Heart left ventricle (tissue), 16 donors: Measurements from ENCODE around the gene CCNT2. TPM values are rescaled to one million over a fixed set of nuclear protein-coding genes. Genes with fewer than 3 reads are reported as not detected.

ENCODE experiments used
- ATAC-seq, 4 donors: fragments of 200-7000 bp; cut with Tn5 transposase; one replicate each; pipeline ENCODE4 v1.9.1; 2020 to 2022; ENCODE audit warnings: moderate library complexity in 4 of 4, mild to moderate bottlenecking in 3 of 4, moderate number of reproducible peaks in 1 of 4
- DNase-seq, 5 donors: peaks; one replicate each; pipeline ENCODE4 v3.0.0-alpha.2; 2020
- H3K27ac ChIP-seq, 12 donors: fragments of 200-600 bp; sonication (generic) in 4 of 12; one replicate each; pipeline versions ENCODE4 v1.5.0 to v1.8.0; 2016 to 2022; ENCODE audit warnings: mild to moderate bottlenecking in 2 of 12
- H3K27me3 ChIP-seq, 9 donors: fragments of 200-600 bp; sonication (generic) in 2 of 9; one replicate each; pipeline versions ENCODE4 v1.5.1 to v1.8.0; 2016 to 2022; ENCODE audit warnings: mild to moderate bottlenecking in 3 of 9
- H3K36me3 ChIP-seq, 9 donors: fragments of 200-600 bp; sonication (generic) in 2 of 9; one replicate each; pipeline versions ENCODE4 v1.5.0 to v1.8.0; 2018 to 2022; ENCODE audit warnings: mild to moderate bottlenecking in 2 of 9
- H3K4me1 ChIP-seq, 12 donors: fragments of 200-600 bp; sonication (generic) in 4 of 12; one replicate each; pipeline versions ENCODE4 v1.5.0 to v1.8.0; 2016 to 2022; ENCODE audit warnings: mild to moderate bottlenecking in 3 of 12
- H3K4me3 ChIP-seq, 12 donors: fragments of 200-600 bp; sonication (generic) in 4 of 12; one replicate each; pipeline versions ENCODE4 v1.5.0 to v1.8.0; 2017 to 2022; ENCODE audit warnings: mild to moderate bottlenecking in 9 of 12, moderate library complexity in 4 of 12
- H3K9me3 ChIP-seq, 12 donors: fragments of 200-600 bp; sonication (generic) in 4 of 12; one replicate each; pipeline versions ENCODE4 v1.5.0 to v1.8.0; 2016 to 2022; ENCODE audit warnings: mild to moderate bottlenecking in 1 of 12
- POLR2A ChIP-seq, 2 donors: fragments of 450-650 bp; IDR thresholded peaks; one replicate each; pipeline ENCODE4 v1.6.1; 2017; ENCODE audit warnings: antibody characterized with exemption in 2 of 2, mild to moderate bottlenecking in 2 of 2, moderate library complexity in 2 of 2
- WGBS, 4 donors: extraction: QIAGEN DNeasy Blood & Tissue Kit in 2 of 4; methylation state at CpG; one replicate each; pipeline versions ENCODE4 v1.1.5 to v1.1.7; 2013 to 2018; 5-methylcytosine and 5-hydroxymethylcytosine counted together
- intact Hi-C, 10 donors: fragments of 100-400 bp; cut with DNase I; formaldehyde crosslinking; loops; one replicate each; pipeline versions ENCODE4 v1.11.1 to v1.14.2; 2022
- polyA plus RNA-seq, 2 donors: library from polyadenylated mRNA; stranded (reverse); fragments of 200-250 nt; gene quantifications; one replicate each; pipeline ENCODE4 v1.2.3, GENCODE V29; 2013
- total RNA-seq, 9 donors: library from RNA; depleted of rRNA in 2 of 9; stranded (reverse); fragments of >200 nt in 2 of 9; fragmentation: NEBNext Ultra II Directional in 3 of 9; extraction: Animal tissue kit (Norgen Biotek cat#: 25700) in 3 of 9; gene quantifications; one replicate each; pipeline versions ENCODE4 v1.1.0 to v1.2.4, GENCODE V29; 2016 to 2023
- TF ChIP-seq, protein P1 (sequence below), 12 donors: fragments of 200-600 bp; sonication (generic) in 4 of 12; IDR thresholded peaks; one replicate each; pipeline versions ENCODE4 v1.5.0 to v1.8.0; 2018 to 2022; ENCODE audit warnings: antibody characterized with exemption in 12 of 12, mild to moderate bottlenecking in 5 of 12
- donor health status: ischemic (EF 13 %, LVEDD 7.1; RV severe dilation, severe dysfunction).
- donor health status: healthy with polysubstance abuse.
- donor health status: DM: no; HTN: yes; CAD: no.
- donor health status: DM: no; HTN: no; CAD: no.
- donor health status: ischemic (EF 25% LVEDD 6.9; RV normal size, moderate dysfunction).
- donor health status: ischemic (EF 25% LVEDD 5.7; RV mildly dilated, moderate dysfunction).
- donor health status: healthy.
- donor health status: DM: yes; HTN: yes; CAD: no.
- donor health status: ischemic (EF 35%, LVEDD 5.7; RV mildly dilated, moderate dysfunction).
- donor health status: nonischemic (EF 11% LVEDD 7.7; RV severe dilation, severe dysfunction).
- donor health status: DM: yes; HTN: yes; CAD: no.
- donor health status: PGD.
- donor health status: ischemic (EF 29% LVEDD 5.4; RV normal size, mild dysfunction).
- donor health status: nonischemic (EF 23%, LVEDD 6.1; RV moderate dilation, normal function).

The CCNT2 gene
- total and polyA plus RNA-seq, 11 donors = 6.7 to 26.8 (median 19.2) TPM

DNA sequence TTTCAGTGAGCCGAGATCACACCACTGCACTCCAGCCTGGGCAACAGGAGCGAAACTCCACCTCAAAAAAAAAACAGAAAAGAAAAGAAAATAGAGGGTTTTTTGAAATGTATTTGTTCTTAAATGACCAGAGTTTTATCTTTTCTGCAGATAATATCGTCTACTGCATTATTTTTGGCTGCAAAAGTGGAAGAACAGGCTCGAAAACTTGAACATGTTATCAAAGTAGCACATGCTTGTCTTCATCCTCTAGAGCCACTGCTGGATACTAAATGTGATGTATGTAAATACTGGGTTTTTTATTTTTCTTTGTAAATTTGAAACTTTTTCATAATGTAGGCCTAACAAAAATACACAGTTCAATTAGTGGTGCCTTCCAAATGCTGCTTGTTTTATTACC is 18.1 kb downstream of the CCNT2 start:
- H3K27me3 ChIP-seq = no peaks in the 10 kb centered on the region
- no peaks in the 10 kb centered on the region for H3K9me3 ChIP-seq
- H3K27ac ChIP-seq = no peak overlapping the region
- intact Hi-C loops = no loop called here
- H3K36me3 ChIP-seq = peaks cover 0 to 64% (median 53%) of the 10 kb centered on the region in 9 donors
- WGBS, 4 donors = 66 to 76% (median 70%) methylated on average over 4 of the region's 4 CpGs
- DNase-seq (no peak), ATAC-seq (no peak)
- peaks cover 7 to 56% (median 42%) of the 10 kb centered on the region in 12 donors for H3K4me1 ChIP-seq
- no peak overlapping the region for H3K4me3 ChIP-seq
- TF ChIP-seq, protein P1, sequence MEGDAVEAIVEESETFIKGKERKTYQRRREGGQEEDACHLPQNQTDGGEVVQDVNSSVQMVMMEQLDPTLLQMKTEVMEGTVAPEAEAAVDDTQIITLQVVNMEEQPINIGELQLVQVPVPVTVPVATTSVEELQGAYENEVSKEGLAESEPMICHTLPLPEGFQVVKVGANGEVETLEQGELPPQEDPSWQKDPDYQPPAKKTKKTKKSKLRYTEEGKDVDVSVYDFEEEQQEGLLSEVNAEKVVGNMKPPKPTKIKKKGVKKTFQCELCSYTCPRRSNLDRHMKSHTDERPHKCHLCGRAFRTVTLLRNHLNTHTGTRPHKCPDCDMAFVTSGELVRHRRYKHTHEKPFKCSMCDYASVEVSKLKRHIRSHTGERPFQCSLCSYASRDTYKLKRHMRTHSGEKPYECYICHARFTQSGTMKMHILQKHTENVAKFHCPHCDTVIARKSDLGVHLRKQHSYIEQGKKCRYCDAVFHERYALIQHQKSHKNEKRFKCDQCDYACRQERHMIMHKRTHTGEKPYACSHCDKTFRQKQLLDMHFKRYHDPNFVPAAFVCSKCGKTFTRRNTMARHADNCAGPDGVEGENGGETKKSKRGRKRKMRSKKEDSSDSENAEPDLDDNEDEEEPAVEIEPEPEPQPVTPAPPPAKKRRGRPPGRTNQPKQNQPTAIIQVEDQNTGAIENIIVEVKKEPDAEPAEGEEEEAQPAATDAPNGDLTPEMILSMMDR (IDR thresholded peaks at IDR 0.05) = no peak

DNA sequence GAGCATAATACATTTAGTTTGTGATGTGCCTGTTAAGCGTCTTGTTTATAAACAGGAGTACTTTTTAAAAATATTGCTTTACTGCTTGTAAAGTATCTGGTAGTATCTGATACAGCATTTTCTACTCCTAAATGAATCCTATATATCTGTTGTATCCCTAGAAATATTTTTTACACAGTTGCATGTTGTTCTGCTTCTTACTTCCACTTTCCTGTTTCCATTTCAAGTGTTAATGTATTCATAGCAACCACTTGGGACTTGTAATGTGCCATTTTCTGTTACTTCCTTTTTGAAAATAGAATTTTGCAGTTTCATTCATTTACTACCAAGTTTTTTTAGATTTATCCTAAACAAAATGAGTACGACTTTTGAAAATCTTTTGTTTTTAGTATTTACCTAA is 24.9 kb downstream of the CCNT2 start:
- Histone ChIP-seq H3K4me1 (peaks cover 0 to 20% (median 0%) of the 10 kb centered on the region in 12 donors), H3K36me3 (peaks cover 0 to 89% (median 77%) of the 10 kb centered on the region in 9 donors), H3K27me3 (no peaks in the 10 kb centered on the region), H3K27ac (no peak overlapping the region), H3K9me3 (no peaks in the 10 kb centered on the region), H3K4me3 (no peak overlapping the region)
- intact Hi-C loops = no loop called here
- TF ChIP-seq POLR2A (IDR thresholded peaks at IDR 0.05) = no peak
- TF ChIP-seq, protein P1 (IDR thresholded peaks at IDR 0.05) = no peak
- 79 to 85% (median 83%) methylated on average over 2 of the region's 2 CpGs for WGBS, 4 donors
- ATAC-seq = no peak
- no peak for DNase-seq

DNA sequence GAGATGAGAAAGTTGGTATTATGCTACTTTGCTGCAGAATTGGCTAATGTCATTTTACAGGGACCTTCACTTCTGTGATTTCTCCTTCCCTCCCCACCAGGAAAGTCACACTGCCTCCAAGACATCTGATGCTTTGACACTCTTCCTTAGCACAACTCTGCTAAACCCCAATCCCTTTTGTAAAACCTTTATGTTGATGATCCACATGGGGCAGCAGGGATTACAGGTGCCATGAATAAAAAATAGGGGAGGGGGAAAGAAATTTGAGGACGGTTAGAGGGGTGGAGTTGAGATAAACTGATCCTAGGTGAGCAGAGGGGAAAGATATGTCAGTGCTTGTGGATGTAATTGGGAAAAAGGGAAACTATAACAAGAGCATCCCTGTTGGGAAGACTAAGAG is 26.4 kb downstream of the CCNT2 start:
- no peaks in the 10 kb centered on the region for H3K9me3 ChIP-seq
- ATAC-seq = no peak
- intact Hi-C loops = no loop called here
- no peak overlapping the region for H3K27ac ChIP-seq
- 78 to 83% (median 80%) methylated on average over 1 of the region's 1 CpG for WGBS, 4 donors
- H3K36me3 ChIP-seq = peaks cover 0 to 87% (median 75%) of the 10 kb centered on the region in 9 donors
- H3K4me1 ChIP-seq = peaks cover 0 to 20% (median 0%) of the 10 kb centered on the region in 12 donors
- TF ChIP-seq POLR2A (IDR thresholded peaks at IDR 0.05) = no peak
- TF ChIP-seq, protein P1 (IDR thresholded peaks at IDR 0.05) = no peak
- DNase-seq = no peak
- H3K27me3 ChIP-seq = no peaks in the 10 kb centered on the region
- no peak overlapping the region for H3K4me3 ChIP-seq

DNA sequence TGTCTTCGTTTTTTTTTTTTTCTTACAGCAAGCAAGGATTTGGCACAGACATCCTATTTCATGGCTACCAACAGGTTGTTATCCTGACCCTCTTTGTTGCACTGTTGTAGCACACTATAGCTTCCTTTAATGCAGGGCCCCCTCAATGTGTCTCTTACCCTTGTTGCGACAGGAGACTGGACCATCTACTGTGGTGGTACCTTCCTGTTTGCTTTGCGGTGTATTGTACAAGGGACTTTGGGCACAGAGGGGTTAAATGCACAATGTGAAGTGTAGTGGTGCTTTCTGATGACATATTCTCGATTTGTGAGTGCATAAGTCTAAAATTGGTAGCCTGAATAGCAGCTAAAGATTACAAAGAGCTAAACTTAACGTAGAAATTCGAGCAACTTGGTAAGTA is 27.5 kb downstream of the CCNT2 start:
- ATAC-seq (no peak), DNase-seq (no peak)
- TF ChIP-seq, protein P1 (IDR thresholded peaks at IDR 0.05) = no peak
- no peak for TF ChIP-seq POLR2A (IDR thresholded peaks at IDR 0.05)
- H3K4me1 ChIP-seq = peaks cover 0 to 28% (median 0%) of the 10 kb centered on the region in 12 donors
- intact Hi-C loops = no loop called here
- H3K27me3 ChIP-seq = no peaks in the 10 kb centered on the region
- peaks cover 0 to 87% (median 75%) of the 10 kb centered on the region in 9 donors for H3K36me3 ChIP-seq
- H3K27ac ChIP-seq = no peak overlapping the region
- no peaks in the 10 kb centered on the region for H3K9me3 ChIP-seq
- no peak overlapping the region for H3K4me3 ChIP-seq
- WGBS, 4 donors = 69 to 81% (median 77%) methylated on average over 6 of the region's 6 CpGs
